ENCODE results near the gene RABEP1. TPM values are rescaled to one million over a fixed set of nuclear protein-coding genes. Genes with fewer than 3 reads are reported as not detected.

RABEP1 gene
- total and polyA plus RNA-seq, 9 donors: 15.1 to 48.7 (median 40.0) TPM

DNA sequence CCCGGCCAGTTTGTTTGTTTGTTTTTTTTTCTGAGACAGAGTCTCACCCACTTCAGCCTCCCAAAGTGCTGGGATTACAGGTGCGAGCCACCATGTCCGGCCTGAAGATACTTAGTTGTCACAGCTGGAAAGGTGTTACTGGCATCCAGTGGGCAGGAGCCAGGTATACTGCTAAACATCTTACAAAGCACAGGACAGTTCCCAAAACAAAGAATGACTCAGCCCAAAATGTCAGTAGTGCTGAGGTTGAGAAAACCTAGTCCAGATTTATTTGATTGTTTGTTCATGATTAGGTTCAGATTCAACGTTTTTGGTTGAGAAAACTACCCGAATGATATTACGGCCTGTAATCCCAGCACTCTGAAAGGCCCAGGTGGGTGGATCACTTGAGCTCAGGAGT lies 18.6 kb upstream of the RABEP1 start:
- TF ChIP-seq, protein P1, sequence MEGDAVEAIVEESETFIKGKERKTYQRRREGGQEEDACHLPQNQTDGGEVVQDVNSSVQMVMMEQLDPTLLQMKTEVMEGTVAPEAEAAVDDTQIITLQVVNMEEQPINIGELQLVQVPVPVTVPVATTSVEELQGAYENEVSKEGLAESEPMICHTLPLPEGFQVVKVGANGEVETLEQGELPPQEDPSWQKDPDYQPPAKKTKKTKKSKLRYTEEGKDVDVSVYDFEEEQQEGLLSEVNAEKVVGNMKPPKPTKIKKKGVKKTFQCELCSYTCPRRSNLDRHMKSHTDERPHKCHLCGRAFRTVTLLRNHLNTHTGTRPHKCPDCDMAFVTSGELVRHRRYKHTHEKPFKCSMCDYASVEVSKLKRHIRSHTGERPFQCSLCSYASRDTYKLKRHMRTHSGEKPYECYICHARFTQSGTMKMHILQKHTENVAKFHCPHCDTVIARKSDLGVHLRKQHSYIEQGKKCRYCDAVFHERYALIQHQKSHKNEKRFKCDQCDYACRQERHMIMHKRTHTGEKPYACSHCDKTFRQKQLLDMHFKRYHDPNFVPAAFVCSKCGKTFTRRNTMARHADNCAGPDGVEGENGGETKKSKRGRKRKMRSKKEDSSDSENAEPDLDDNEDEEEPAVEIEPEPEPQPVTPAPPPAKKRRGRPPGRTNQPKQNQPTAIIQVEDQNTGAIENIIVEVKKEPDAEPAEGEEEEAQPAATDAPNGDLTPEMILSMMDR (IDR thresholded peaks at IDR 0.05): no peak
- TF ChIP-seq EP300 (IDR thresholded peaks at IDR 0.05): no peak
- no peak overlapping the region for H3K4me3 ChIP-seq
- H3K27me3 ChIP-seq: no peaks in the 10 kb centered on the region
- H3K4me1 ChIP-seq (ENCODE audit: insufficient read depth): no peaks in the 10 kb centered on the region
- intact Hi-C loops (cut with DNase I): no loop called here
- no peaks in the 10 kb centered on the region for H3K36me3 ChIP-seq
- no peak overlapping the region for H3K27ac ChIP-seq
- DNase-seq: no peak
- 93 to 94% (median 93%) methylated on average over 6 of the region's 6 CpGs for WGBS, 3 donors
- H3K9me3 ChIP-seq: no peaks in the 10 kb centered on the region

DNA sequence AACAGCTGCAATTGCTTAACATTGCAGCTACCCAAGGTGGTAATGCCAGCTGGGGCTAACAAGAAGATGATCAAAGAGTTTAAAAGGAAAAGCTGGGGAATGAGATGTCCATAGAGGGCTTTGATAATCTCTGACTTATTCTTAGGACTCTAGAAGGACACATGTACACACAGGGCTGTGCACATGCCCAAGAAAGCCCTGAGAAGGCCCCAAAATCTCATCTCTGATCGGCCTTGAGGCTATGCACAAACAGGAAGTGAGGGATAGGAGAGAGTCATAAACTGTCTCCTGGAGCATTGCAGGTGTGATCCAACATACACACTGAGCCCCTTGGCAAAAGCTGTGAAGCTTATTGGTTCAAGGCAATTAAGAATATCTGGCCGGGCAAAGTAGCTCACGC lies 17.2 kb upstream of the RABEP1 start:
- no peaks in the 10 kb centered on the region for H3K9me3 ChIP-seq
- no peaks in the 10 kb centered on the region for H3K36me3 ChIP-seq
- 48 to 54% (median 54%) methylated on average over 3 of the region's 3 CpGs for WGBS, 3 donors
- intact Hi-C loops (cut with DNase I): no loop called here
- H3K27me3 ChIP-seq: no peaks in the 10 kb centered on the region
- DNase-seq: no peak
- no peak overlapping the region for H3K27ac ChIP-seq
- H3K4me1 ChIP-seq (ENCODE audit: insufficient read depth): no peaks in the 10 kb centered on the region
- no peak overlapping the region for H3K4me3 ChIP-seq
- TF ChIP-seq EP300 (IDR thresholded peaks at IDR 0.05) (no peak), POLR2A (IDR thresholded peaks at IDR 0.05) (no peak)
- TF ChIP-seq, protein P1 (IDR thresholded peaks at IDR 0.05): no peak

DNA sequence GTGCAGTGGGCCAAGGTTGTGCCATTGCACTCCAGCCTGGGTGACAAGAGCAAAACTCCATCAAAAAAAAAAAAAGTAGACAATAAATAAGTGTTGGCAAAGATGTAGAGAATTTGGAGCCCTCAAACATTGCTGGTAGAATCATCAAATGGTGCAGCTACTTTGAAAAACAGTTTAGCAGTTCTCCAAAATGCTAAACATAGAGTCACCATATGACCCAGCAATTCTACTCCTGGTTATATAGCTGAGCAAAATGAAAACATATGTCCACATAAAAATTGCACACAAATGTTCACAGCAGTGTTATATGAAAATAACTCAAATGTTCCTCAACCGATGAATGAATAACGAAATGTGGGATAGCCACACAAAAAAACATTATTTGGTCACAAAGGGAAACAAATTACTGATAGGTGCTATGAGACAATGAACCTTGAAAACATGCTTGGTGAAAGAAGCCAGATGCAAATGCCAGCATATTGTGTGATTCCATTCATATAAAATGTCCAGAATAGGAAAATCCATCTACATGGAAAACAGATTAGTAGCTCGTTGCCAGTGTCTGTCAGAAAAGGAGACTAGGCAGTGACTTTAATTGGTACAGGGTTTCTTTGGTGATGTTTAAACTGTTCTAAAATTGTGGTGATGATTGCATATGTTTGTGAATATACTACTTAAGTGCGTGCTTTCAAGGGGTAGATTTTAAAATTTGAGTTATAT lies 12.7 kb upstream of the RABEP1 start:
- Histone ChIP-seq H3K27me3 (no peaks in the 10 kb centered on the region), H3K4me1 (ENCODE audit: insufficient read depth) (no peaks in the 10 kb centered on the region), H3K27ac (no peak overlapping the region), H3K4me3 (no peak overlapping the region), H3K9me3 (no peaks in the 10 kb centered on the region), H3K36me3 (no peaks in the 10 kb centered on the region)
- intact Hi-C loops (cut with DNase I): no loop called here
- 84 to 88% (median 87%) methylated on average over 4 of the region's 4 CpGs for WGBS, 3 donors
- TF ChIP-seq EP300 (IDR thresholded peaks at IDR 0.05) (no peak), POLR2A (IDR thresholded peaks at IDR 0.05) (no peak)
- TF ChIP-seq, protein P1 (IDR thresholded peaks at IDR 0.05): no peak
- no peak for DNase-seq

DNA sequence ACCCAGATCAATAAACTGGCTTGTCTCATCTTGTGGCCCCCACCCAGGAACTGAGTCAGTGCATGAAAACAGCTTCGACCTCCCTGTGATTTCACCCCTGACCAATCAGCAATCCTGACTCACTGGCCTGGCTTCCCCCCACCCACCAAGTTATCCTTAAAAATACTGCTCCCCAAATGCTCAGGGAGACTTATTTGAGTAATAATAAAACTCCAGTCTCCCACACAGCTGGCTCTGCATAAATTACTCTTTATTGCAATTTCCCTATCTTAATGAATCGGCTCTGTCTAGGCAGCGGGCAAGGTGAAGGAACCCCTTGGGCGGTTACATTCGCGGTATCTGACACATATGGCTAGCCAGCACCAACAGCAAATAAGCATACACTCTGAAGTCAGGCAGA lies 9.8 kb upstream of the RABEP1 start:
- no peak for DNase-seq
- Histone ChIP-seq H3K4me3 (no peak overlapping the region), H3K9me3 (no peaks in the 10 kb centered on the region), H3K27me3 (no peaks in the 10 kb centered on the region), H3K27ac (no peak overlapping the region), H3K36me3 (no peaks in the 10 kb centered on the region), H3K4me1 (ENCODE audit: insufficient read depth) (no peaks in the 10 kb centered on the region)
- intact Hi-C loops (cut with DNase I): no loop called here
- TF ChIP-seq POLR2A (IDR thresholded peaks at IDR 0.05): no peak
- TF ChIP-seq, protein P1 (IDR thresholded peaks at IDR 0.05): no peak
- TF ChIP-seq EP300 (IDR thresholded peaks at IDR 0.05): no peak
- 59 to 65% (median 62%) methylated on average over 6 of the region's 6 CpGs for WGBS, 3 donors

Measured in ovary (tissue), 9 donors.